ENCODE results near the gene LGALS3BP.
A peak's percentile ranks its signal among the peaks of the same experiment; 100 is the strongest.

The LGALS3BP gene

GRCh38 chr17:78995022-78995760, 15.5 kb upstream of the LGALS3BP start:
- TF ChIP-seq REST (IDR thresholded peaks at IDR 0.05; ENCODE audit: insufficient replicate concordance, low read depth) (no peak), CTCF (IDR thresholded peaks at IDR 0.05; ENCODE audit: insufficient read depth, low read length) (no peak), GABPA (IDR thresholded peaks at IDR 0.05; ENCODE audit: low read depth) (no peak), POLR2AphosphoS5 (IDR thresholded peaks at IDR 0.05; ENCODE audit: low read depth) (no peak), SPI1 (IDR thresholded peaks at IDR 0.05; ENCODE audit: borderline replicate concordance, low read depth) (no peak)
- H3K27ac ChIP-seq (replicated peaks) = no peak overlapping the region
- H3K27me3 ChIP-seq (ENCODE audit: insufficient read depth, poor library complexity, severe bottlenecking) = no peaks in the 10 kb centered on the region
- DNase-seq (ENCODE audit: low read depth in 1 of 2, low spot score in 1 of 2) = no peak
- no peak overlapping the region for H3K4me3 ChIP-seq (replicated peaks; ENCODE audit: insufficient read depth, low read length)

- TF ChIP-seq POLR2AphosphoS5 (IDR thresholded peaks at IDR 0.05; ENCODE audit: low read depth) = no peak
- no peak for TF ChIP-seq CTCF (IDR thresholded peaks at IDR 0.05; ENCODE audit: insufficient read depth, low read length)
- no peak for TF ChIP-seq SPI1 (IDR thresholded peaks at IDR 0.05; ENCODE audit: borderline replicate concordance, low read depth)
- TF ChIP-seq GABPA (IDR thresholded peaks at IDR 0.05; ENCODE audit: low read depth) = no peak
- TF ChIP-seq REST (IDR thresholded peaks at IDR 0.05; ENCODE audit: insufficient replicate concordance, low read depth) = no peak
- Histone ChIP-seq H3K27me3 (ENCODE audit: insufficient read depth, poor library complexity, severe bottlenecking) (no peaks in the 10 kb centered on the region), H3K27ac (replicated peaks) (no peak overlapping the region), H3K4me3 (replicated peaks; ENCODE audit: insufficient read depth, low read length) (no peak overlapping the region)
- DNase-seq (ENCODE audit: low read depth in 1 of 2, low spot score in 1 of 2) = no peak
Observed at GRCh38 chr17:78993981-78994671, 14.4 kb upstream of the LGALS3BP start.

GRCh38 chr17:78993241-78993956, 13.7 kb upstream of the LGALS3BP start:
- TF ChIP-seq REST (IDR thresholded peaks at IDR 0.05; ENCODE audit: insufficient replicate concordance, low read depth) (no peak), CTCF (IDR thresholded peaks at IDR 0.05; ENCODE audit: insufficient read depth, low read length) (peak; percentile 51), POLR2AphosphoS5 (IDR thresholded peaks at IDR 0.05; ENCODE audit: low read depth) (no peak)
- H3K27me3 ChIP-seq (ENCODE audit: insufficient read depth, poor library complexity, severe bottlenecking) = no peaks in the 10 kb centered on the region
- H3K4me3 ChIP-seq (replicated peaks; ENCODE audit: insufficient read depth, low read length) = no peak overlapping the region
- peak in 1 of 2 experiments; percentile 43 for DNase-seq (ENCODE audit: low read depth in 1 of 2, low spot score in 1 of 2)
- H3K27ac ChIP-seq (replicated peaks) = no peak overlapping the region

Data from HL-60 (cell line).